Limb (tissue), 2 donors: Measurements from ENCODE around the gene BHLHA15.

ENCODE experiments used
- DNase-seq, 2 donors: peaks; one replicate each; pipeline ENCODE4 v3.0.0-alpha.2; 2016; ENCODE audit errors: extremely low spot score in 2 of 2

BHLHA15 gene

GRCh38 chr7:98211221-98211675, at the start of gene BHLHA15:
BHLHA15 (plus strand) TSS chr7:98211439; CDS start chr7:98212310, 871 bp downstream.
- peak in 1 of 2 donors; percentile 62 for DNase-seq

- no peak for DNase-seq
These were observed 48.5 kb upstream of the BHLHA15 start for GRCh38 chr7:98162758-98163157.

DNA sequence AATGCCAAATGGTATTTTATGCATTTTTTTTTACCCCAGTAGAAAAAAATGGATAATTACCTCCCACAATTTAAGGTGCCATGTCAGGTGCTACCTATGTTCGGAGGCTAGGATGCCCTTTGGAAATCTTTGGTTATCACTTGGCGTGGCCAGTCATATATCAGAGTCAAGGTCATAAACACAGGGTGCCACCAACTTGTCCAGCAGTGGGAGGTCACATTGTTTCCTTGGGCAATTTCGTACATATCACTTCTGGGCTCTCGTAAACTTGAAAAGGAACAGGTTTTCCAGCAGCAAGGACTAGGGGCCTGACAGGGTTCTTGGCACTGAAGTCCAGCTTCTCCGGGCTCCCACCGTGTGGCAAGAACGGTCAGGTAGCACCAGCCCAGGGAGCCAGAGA, 48.0 kb upstream of the BHLHA15 start:
- no peak for DNase-seq

- no peak for DNase-seq
These were observed 47.3 kb upstream of the BHLHA15 start for GRCh38 chr7:98163704-98164494.

- no peak for DNase-seq
These were observed 45.2 kb upstream of the BHLHA15 start for GRCh38 chr7:98165827-98166667.

GRCh38 chr7:98166668-98166970, 44.6 kb upstream of the BHLHA15 start:
- DNase-seq = no peak

- no peak for DNase-seq
These were observed 43.6 kb upstream of the BHLHA15 start for GRCh38 chr7:98167653-98168052.

DNA sequence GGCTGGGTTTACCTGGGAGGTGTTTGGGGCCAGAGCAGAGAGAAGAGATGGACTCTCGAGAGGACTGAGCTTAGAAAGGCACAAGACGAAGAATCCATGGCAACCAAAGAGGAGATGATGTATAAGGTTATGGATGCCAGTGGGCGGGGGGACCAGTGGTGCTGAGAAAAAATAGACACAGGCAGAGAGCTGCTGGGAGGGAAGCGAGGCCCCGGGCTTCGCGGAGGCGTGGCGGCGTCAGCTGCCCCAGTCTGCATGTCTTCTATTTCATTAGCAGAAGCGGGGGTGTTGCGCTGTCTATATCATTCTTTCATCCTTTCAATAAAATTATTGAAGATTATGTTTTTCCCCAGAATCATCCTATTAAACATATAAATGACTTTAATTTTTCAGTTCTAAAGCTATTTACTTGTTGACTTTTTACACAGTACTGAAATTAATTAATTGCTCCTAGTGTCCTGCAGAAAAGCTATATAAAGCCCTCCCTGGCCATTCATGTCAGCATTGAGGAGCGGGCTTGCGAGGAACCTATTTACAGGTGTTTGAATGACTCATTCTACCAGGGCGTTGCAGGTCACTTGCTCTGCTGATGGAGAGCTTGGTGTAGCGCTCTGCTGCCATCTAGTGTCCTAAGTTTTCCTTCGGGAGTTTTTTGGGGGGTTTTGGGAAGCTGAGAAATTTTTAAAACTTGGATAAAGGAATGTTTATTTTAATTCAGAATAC, 42.9 kb upstream of the BHLHA15 start:
- peak; percentile 60 to 65 for DNase-seq

- DNase-seq = no peak
These were observed 42.2 kb upstream of the BHLHA15 start for GRCh38 chr7:98168904-98169621.

- no peak for DNase-seq
These were observed 40.3 kb upstream of the BHLHA15 start for GRCh38 chr7:98170966-98171365.

DNA sequence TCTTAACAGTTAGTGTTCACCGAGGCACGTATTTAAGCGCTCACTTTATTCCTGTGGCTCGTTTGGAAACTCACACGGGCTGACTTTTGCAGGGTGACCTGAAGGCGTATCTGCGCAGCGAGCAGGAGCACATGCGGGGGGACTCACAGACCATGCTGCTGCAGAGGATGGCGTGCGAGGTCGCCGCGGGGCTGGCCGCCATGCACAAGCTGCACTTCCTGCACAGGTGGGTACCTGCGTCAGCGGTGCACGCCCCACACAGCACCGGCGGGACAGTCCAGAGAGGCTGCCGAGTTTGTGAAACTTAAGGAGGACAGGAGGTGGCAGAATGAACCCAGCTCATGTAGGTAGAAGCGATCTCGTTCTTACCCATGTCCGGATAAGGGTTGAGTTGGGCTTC, 39.8 kb upstream of the BHLHA15 start:
- DNase-seq = no peak

DNA sequence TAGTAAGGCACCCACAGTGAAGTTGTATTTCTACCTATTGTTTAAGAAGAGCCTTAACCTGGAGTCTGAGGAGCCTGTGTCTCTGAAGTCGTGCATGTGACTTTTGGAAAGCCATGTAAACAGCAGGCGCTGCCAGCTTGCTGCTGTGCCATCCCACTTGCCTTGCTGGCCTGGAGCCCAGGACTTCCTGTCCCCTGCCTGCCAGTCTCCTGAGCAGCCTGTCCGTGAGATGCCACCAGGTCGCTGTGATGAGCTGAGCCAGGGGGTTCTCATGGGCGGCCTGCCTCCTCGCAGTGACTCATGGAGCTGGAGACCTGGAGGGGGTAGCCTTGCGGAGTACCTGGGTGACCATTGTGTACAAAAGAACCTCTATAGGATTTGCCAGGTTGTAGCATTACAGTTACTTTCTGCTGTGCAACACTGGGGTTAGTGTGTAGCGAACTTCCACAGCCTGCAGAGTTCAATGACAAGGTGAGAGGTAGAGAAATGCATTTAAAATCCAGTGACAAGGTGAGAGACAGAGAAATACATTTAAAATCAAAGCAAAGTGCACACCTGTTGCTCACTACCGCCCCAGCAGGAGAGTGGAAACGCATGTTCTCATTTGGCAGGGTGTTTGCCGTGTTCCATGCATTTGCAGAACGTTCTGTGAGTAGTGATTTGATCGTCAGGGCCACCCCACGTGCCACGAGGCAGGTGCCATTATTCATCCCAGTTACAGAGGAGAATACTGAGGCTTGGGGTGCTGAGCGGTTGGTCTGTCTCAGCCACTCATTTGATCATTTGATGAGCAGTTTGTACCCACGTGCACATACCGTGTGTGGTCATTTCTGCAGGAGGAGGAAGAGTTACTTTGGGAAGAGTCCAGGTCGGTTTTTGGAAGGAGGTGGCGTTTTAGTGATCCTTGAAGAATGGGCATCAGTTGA, 36.6 kb upstream of the BHLHA15 start:
- DNase-seq = no peak

- no peak for DNase-seq
These were observed 35.8 kb upstream of the BHLHA15 start for GRCh38 chr7:98175260-98175940.

DNA sequence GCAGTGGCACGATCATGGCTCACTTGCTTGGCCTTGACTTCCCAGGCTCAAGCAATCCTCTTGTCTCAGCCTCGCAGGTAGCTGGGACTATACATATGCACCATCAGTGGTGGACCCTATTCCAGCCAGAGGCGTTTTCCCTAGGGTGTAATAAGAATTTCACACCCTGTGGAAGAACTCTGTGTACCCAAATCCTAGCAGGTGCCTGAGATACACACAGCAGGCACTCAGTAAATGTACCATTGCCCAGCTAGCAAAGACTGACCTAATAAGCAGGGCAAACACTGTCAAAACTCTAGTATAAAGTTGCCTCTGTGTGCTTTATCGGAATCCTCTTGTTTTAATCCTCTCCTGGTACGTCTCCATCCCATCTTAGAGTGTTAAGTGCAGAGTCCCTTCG, 33.7 kb upstream of the BHLHA15 start:
- DNase-seq = no peak

DNA sequence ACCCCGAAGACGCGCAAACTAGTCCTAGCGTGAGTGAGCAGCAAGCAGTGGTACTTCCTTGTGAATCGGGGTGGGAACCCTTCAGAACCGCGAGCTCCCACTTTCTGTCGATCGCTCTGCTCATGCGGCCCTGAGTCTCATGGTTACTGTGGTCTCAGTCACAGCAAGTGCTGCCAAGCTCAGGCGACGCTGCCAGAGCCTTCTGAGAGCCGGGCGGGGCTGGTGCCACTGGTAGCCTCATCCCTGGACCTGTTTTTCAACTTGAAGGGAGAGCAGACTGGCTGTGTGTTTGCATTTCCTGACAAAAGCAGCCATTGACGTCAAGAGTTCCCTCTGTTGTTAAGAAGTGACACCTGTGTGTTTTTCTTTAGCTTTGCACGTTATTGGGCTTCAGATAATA, 32.9 kb upstream of the BHLHA15 start:
- DNase-seq = no peak

DNA sequence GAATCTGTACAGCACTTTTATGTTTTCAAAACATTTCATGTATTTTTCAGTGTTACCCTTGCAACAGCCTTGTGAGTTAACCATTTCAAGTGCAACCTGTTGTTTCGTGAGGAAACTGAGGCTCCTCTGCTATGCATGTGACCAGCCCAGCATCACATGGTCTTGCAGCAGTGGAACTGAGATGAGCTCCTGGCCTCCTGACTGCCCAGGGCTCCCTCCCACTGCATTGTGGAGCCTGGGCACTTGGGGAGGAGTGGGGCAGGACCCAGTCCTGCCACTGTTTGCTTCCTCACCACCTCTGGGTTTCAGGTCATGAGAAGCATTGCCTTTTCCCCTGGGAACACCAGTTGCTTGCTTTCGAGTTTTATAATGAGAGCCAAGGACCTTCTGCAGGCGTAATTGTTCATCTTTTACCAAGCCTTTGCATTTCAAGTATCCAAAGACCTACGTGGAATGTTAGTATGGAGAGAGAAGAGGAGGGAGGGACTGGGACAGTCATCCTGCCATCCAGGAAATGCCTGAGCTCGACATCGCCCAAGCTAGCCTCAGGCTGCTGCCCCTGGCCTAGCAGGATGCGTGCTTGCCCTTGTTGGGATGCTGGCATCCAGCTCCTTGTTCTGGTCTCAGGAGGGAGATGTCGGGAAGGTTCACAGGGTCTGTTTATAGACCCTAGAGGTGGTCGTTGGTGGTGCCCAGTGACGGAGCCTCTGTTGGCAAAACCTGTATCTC, 32.3 kb upstream of the BHLHA15 start:
- no peak for DNase-seq

- DNase-seq = no peak
These were observed 30.5 kb upstream of the BHLHA15 start for GRCh38 chr7:98180751-98181150.

- no peak for DNase-seq
These were observed 26.1 kb upstream of the BHLHA15 start for GRCh38 chr7:98185101-98185500.
